ENCODE measurements around the gene JAZF1. TPM values are rescaled to one million over a fixed set of nuclear protein-coding genes. Genes with fewer than 3 reads are reported as not detected.

JAZF1 gene
- total RNA-seq, 1 experiment from 2014 or later, result 5.4 TPM

GRCh38 chr7:28191751-28192150 is 11.2 kb upstream of the JAZF1 start:
- no peak for DNase-seq (ENCODE audit: low read depth)

- no peak for DNase-seq (ENCODE audit: low read depth)
Observed at GRCh38 chr7:28191184-28191583, 10.6 kb upstream of the JAZF1 start.

GRCh38 chr7:28190077-28190710 is 9.6 kb upstream of the JAZF1 start:
- no peak for DNase-seq (ENCODE audit: low read depth)

- no peak for DNase-seq (ENCODE audit: low read depth)
Observed at GRCh38 chr7:28187012-28187411, 6.4 kb upstream of the JAZF1 start.

- DNase-seq (ENCODE audit: low read depth), result no peak
Observed at GRCh38 chr7:28183627-28184026, 3.0 kb upstream of the JAZF1 start.

- no peak for DNase-seq (ENCODE audit: low read depth)
Observed at GRCh38 chr7:28182071-28182471, 1.5 kb upstream of the JAZF1 start.

- DNase-seq (ENCODE audit: low read depth), result no peak
Observed at GRCh38 chr7:28181416-28181815, 821 bp upstream of the JAZF1 start.

- DNase-seq (ENCODE audit: low read depth), result no peak
Observed at GRCh38 chr7:28180031-28180363, 598 bp downstream of the JAZF1 start.

DNA sequence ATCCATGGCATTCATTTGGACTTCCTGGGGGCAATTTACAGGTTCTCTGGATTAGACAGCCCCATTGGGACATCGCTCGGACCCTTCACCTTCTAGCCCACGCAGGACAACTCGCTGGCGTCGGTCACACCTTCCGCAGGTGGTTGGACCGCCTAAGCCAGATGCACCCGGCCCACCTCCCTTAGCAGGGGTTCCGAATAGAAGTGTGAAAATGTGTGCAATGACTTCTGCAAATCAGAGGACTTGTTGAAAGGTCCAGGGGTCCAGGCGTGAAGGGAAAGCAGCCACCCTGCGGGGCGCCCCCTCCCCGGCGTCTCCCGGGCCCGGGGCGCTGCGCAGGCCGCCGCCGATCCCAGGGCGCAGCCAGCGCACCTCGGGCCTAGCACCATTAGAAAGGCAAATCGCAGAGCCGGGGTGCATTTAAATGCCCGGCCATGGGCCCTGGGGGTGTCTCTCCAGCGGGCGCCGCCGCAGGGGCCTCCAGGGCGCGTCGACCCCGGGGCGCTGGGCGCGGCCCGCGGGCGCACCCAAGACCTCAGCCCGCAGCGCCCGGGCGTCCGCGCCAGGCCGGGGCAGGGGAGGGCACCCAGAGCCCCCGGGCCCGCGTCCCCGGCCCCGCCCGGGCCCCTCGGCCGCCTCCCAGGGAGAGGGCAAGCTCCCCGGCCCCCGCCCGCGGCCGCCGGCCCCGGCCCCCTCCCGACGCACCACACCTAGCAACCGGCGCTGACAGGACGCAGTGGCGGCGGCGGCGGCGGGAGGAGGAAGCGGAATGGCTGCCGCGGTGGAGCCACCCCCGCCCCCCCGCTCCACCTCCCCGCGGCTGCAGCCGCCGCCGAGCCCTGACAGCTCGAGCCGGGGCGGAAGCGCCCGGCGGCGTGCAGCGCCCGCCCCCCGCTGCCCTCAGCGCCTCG is 1.2 kb downstream of the JAZF1 start:
- peak; percentile 32 for DNase-seq (ENCODE audit: low read depth)

DNA sequence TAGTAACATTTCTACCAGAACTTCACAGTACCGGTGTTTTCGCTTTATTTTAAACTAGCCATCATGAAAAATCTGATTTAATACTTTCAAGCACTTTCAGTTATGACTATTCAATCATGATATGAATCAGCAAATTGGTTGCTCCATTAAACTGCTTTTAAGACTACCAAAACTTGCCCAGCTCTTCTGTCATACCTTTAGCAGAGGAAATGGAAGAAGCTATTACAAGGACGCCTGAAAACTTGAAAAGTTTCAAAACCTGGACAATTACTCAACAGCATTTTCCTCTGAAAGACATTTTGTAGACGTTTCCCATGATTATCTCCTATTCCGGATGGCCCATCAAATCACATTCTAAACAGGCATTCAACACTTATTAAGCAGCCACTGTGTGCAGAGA is 2.0 kb downstream of the JAZF1 start:
- no peak for DNase-seq (ENCODE audit: low read depth)

DNA sequence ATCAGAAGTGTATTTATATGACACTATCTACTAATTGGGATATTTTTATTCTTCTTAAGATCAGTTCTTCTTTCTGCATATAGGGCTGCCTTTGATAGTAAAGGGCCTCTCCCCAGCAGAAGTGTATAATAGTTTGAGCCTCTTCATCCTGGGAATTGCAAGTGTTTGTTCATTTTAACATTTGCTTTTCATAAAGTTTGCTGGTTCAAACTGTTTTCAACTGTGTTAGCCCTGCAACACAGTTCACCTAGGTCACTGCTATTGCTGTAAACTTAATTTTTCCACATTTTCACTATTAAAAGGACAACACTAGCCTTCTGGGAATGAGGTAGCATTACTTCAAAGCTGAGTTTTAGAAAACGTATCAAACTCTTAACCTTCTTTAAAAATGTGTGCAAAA is 2.8 kb downstream of the JAZF1 start:
- DNase-seq (ENCODE audit: low read depth), result no peak

DNA sequence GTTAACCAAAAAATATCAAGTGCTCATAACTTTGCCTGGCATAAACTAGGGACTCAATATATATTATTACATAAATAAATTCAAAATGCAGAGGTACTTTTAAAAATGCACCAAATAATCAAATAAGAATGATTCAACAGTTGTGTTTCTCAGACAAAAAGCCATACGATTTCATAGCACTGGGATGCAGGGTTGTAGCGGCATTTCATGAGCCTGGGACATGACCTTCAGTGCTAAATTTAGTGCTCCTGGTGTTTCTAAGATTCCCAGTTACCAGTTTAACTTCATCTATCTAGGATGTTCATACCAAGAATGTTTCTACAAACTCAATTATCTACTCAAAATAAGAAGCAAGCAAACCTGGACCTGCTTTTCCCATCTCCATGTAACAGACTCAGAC is 4.0 kb downstream of the JAZF1 start:
- no peak for DNase-seq (ENCODE audit: low read depth)

- no peak for DNase-seq (ENCODE audit: low read depth)
Observed at GRCh38 chr7:28176174-28176573, 4.4 kb downstream of the JAZF1 start.

DNA sequence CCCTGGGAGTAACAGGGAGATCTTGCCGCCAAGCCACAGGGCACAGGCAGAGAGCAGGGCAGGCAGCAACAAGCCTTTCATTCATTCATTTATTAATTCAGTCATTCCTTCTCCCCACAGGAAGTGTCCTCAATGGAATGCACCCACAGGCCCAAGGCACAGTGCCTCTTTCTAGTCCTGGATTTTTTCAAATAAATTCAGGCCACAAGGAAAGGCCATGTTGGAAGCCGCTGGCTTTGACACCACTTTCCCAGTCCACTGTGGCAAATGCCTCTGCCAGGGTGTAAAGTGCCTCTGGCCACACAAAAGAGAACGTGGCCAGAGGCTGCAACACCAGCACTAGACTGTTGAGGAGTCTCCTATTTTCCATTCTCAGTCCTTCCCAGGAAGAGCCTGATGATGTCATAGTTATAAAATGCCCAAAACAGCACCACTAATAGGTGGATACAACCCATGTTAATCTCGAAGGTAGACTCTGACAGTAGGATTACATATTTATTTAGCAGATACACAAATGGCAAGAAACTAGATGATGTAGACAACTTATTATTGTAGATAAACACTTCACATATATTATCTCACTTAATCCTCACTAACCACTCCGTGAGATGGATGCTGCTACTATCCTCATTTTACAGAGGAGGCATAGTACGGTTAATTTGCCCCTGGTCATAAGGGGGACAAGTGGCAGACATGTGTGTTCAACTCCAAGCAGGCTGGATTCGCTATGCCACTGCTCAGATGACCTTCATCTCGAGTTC is 5.5 kb downstream of the JAZF1 start:
- no peak for DNase-seq (ENCODE audit: low read depth)

GRCh38 chr7:28174442-28174841 is 6.2 kb downstream of the JAZF1 start:
- no peak for DNase-seq (ENCODE audit: low read depth)

DNA sequence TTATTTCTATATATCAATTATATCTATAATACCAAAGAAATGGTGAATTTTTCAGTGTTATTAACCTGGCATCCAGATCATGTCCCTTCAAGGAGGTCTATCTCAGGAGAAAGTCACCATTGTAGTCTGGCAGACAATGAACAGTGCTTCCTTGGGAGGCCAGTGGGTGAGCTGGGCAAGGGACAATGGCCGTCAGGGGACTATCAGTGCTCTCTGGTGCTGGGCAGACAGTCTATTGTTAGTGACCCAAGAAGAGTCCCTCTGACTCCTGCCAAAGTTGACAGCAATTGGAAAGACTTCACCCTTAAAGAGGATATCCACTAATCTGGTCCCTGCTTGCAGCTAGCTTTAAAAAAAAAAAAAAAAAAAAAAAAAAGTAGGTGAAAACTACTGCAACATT is 7.1 kb downstream of the JAZF1 start:
- DNase-seq (ENCODE audit: low read depth), result no peak

DNA sequence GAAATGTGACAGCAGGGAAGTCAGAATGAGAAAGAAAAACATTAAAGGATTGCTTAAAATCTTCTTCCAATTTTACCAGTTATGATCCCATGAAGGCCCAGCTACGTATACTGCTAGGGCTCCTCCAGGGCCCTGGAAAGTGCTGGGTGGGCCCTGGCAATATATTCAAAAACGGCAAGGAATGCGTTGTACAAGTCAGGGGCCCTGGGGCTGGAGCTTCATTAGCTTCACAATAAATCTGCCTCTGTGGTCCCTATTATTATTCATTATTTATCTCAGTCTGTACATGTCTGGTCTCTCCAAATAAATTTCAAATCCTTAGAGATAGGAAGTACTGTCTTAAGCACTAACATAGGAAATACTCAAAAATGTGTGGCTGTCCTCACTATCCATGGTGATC is 7.6 kb downstream of the JAZF1 start:
- DNase-seq (ENCODE audit: low read depth), result no peak

DNA sequence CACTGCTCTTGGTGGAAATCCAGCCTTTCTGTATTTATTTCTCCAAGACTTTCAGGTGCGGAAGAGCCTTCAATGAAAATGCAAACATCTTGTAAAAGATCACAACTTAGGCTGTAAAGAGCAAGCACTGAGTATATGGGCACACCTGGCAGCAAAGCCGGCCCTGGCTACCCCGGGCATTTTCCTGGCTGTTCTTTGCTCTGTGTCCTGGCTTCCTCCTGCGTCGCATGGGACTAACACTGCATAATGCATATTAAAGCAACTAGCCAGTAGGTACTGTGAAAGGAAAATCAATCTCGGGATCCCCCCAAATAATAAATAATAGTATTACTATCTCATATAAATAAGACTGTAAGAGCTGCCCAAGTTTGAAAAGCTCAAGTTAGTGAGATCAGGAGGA is 9.9 kb downstream of the JAZF1 start:
- DNase-seq (ENCODE audit: low read depth), result no peak

GRCh38 chr7:28169230-28169629 is 11.4 kb downstream of the JAZF1 start:
- no peak for DNase-seq (ENCODE audit: low read depth)

GRCh38 chr7:28168393-28169158 is 12.0 kb downstream of the JAZF1 start:
- no peak for DNase-seq (ENCODE audit: low read depth)

DNA sequence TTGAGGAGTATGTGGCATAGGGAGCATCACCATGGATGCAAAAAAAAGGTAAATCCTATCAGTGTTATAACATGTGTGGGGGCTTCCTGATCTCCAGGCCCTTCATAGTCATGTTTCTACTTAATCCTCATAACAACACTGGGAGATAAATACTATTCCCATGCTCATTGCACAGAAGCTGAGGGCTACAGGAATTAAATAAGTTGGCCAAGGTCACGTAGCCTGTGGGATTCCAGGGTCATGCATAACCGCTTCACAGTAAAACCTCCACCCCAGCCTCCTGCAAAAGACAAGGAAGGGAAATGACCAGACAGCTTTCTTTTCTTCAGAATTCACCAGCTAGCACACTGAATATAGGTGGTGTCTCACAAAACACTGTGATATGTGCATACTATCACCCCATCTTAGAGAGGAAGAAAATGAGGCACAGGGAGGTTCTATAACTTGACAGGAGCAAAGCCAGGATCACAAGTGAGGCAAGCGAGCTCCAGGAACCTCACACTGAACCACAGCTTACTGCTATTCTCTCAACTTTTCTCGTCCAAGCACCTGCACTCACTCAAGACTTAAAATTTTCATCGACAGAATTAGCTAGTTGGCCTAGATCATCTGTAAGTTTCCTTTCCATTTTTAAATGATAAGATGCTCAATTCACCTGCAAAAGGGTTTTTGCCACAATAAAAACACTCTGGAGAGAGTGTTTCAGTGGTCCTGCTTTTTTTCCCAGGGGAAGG is 13.4 kb downstream of the JAZF1 start:
- no peak for DNase-seq (ENCODE audit: low read depth)

Measured in HT1080 (cell line).